OCI-LY1 (cell line): Measurements from ENCODE around the gene OR10P1.

ENCODE experiments used
- H2AFZ ChIP-seq: fragments of 200-600 bp; sonication (generic), shearing (Covaris generic); 2 replicates; pipeline ENCODE4 v1.6.0; 2014; ENCODE audit warnings: antibody characterized with exemption, mild to moderate bottlenecking, low read length
- H3F3A ChIP-seq: fragments of 200-600 bp; sonication (generic), shearing (Covaris generic); 2 replicates; pipeline ENCODE4 v1.6.0; 2014; ENCODE audit warnings: mild to moderate bottlenecking, antibody characterized with exemption, low read length, moderate library complexity; ENCODE audit not compliant: insufficient read depth
- H3K27ac ChIP-seq: fragments of 200-600 bp; sonication (generic); 2 replicates; pipeline ENCODE4 v1.5.1; 2014; ENCODE audit warnings: low read length, mixed run types, mild to moderate bottlenecking, low read depth; ENCODE audit not compliant: poor library complexity, severe bottlenecking
- H3K27me3 ChIP-seq: fragments of 200-600 bp; sonication (generic); 2 replicates; pipeline ENCODE4 v1.6.0; 2014; ENCODE audit warnings: antibody characterized with exemption, mild to moderate bottlenecking, low read length, moderate library complexity; ENCODE audit not compliant: insufficient read depth
- H3K36me3 ChIP-seq: fragments of 200-600 bp; sonication (generic); 2 replicates; pipeline ENCODE4 v1.6.1; 2014; ENCODE audit warnings: mild to moderate bottlenecking, antibody characterized with exemption, low read length, moderate library complexity, mixed read lengths; ENCODE audit not compliant: insufficient read depth
- H3K4me1 ChIP-seq: fragments of 200-600 bp; sonication (generic); 2 replicates; pipeline ENCODE4 v1.5.1; 2014; ENCODE audit warnings: mild to moderate bottlenecking, low read length, moderate library complexity; ENCODE audit not compliant: insufficient read depth, severe bottlenecking
- H3K4me2 ChIP-seq: fragments of 200-600 bp; sonication (generic), shearing (Covaris generic); 2 replicates; pipeline ENCODE4 v1.6.1; 2014; ENCODE audit warnings: low read length
- H3K4me3 ChIP-seq: fragments of 200-600 bp; sonication (generic); 2 replicates; pipeline ENCODE4 v1.5.1; 2014; ENCODE audit warnings: low read length, low read depth, mild to moderate bottlenecking, mixed read lengths; ENCODE audit not compliant: poor library complexity, severe bottlenecking
- H3K79me2 ChIP-seq: fragments of 200-600 bp; shearing (Covaris generic); 2 replicates; pipeline ENCODE4 v1.6.1; 2016; ENCODE audit warnings: mixed run types, low read length, mixed read lengths; ENCODE audit not compliant: insufficient read depth
- H3K9ac ChIP-seq: fragments of 200-600 bp; sonication (generic), shearing (Covaris generic); 2 replicates; pipeline ENCODE4 v1.6.1; 2014; ENCODE audit warnings: mild to moderate bottlenecking, low read length, mixed read lengths
- H3K9me2 ChIP-seq: fragments of 200-600 bp; sonication (generic), shearing (Covaris generic); 2 replicates; pipeline ENCODE4 v1.6.1; 2014; ENCODE audit warnings: low read depth, mild to moderate bottlenecking, low read length, mixed read lengths
- H3K9me3 ChIP-seq: fragments of 200-600 bp; shearing (Covaris generic); 2 replicates; pipeline ENCODE4 v1.6.1; 2014; ENCODE audit warnings: low read length, mixed read lengths
- H4K20me1 ChIP-seq: fragments of 200-600 bp; sonication (generic), shearing (Covaris generic); 2 replicates; pipeline ENCODE4 v1.6.0; 2016; ENCODE audit warnings: mild to moderate bottlenecking, low read length; ENCODE audit not compliant: insufficient read depth
- CTCF ChIP-seq: fragments of 200-600 bp; sonication (generic), shearing (Covaris generic); IDR thresholded peaks from 2 replicates; pipeline ENCODE4 v1.5.1; 2017; ENCODE audit warnings: mild to moderate bottlenecking, antibody characterized with exemption, low read length, moderate library complexity, mixed read lengths
- EZH2 ChIP-seq: fragments of 200-600 bp; sonication (generic), shearing (Covaris generic); IDR thresholded peaks from 2 replicates; pipeline ENCODE4 v1.8.0; 2017; ENCODE audit warnings: borderline replicate concordance, mixed run types, mild to moderate bottlenecking, antibody characterized with exemption, low read length, moderate library complexity, mixed read lengths

The OR10P1 gene

GRCh38 chr12:55642267-55642666, 5.6 kb downstream of the OR10P1 start:
- no peak overlapping the region for H3K27ac ChIP-seq
- H3K36me3 ChIP-seq, result no peaks in the 10 kb centered on the region
- no peaks in the 10 kb centered on the region; the same call in 1 of the 2 replicates for H3K27me3 ChIP-seq
- no peaks in the 10 kb centered on the region for H3F3A ChIP-seq
- H3K9ac ChIP-seq, result no peak overlapping the region
- no peaks in the 10 kb centered on the region for H4K20me1 ChIP-seq
- no peaks in the 10 kb centered on the region for H3K79me2 ChIP-seq
- no peak for TF ChIP-seq EZH2
- no peak for TF ChIP-seq CTCF
- H3K4me2 ChIP-seq, result peak overlapping the region; percentile 18; the same call in 1 of the 2 replicates
- H3K9me3 ChIP-seq, result no peaks in the 10 kb centered on the region
- no peak overlapping the region for H2AFZ ChIP-seq
- H3K9me2 ChIP-seq, result no peaks in the 10 kb centered on the region
- H3K4me1 ChIP-seq, result peaks cover 21% of the 10 kb centered on the region
- H3K4me3 ChIP-seq, result no peak overlapping the region

GRCh38 chr12:55642669-55643068, 6.0 kb downstream of the OR10P1 start:
- Histone ChIP-seq H3K4me2 (peak overlapping the region; percentile 18; the same call in 1 of the 2 replicates), H2AFZ (no peak overlapping the region)

GRCh38 chr12:55644591-55644990, 7.9 kb downstream of the OR10P1 start:
- Histone ChIP-seq H3K9me2 (no peaks in the 10 kb centered on the region), H3K4me2 (no peak overlapping the region), H3K27ac (no peak overlapping the region), H4K20me1 (no peaks in the 10 kb centered on the region), H3K4me1 (peaks cover 21% of the 10 kb centered on the region), H3K4me3 (no peak overlapping the region), H3K79me2 (no peaks in the 10 kb centered on the region), H3K9me3 (no peaks in the 10 kb centered on the region), H3K36me3 (no peaks in the 10 kb centered on the region), H3K27me3 (no peaks in the 10 kb centered on the region), H3K9ac (no peak overlapping the region), H3F3A (no peaks in the 10 kb centered on the region), H2AFZ (no peak overlapping the region)
- no peak for TF ChIP-seq CTCF
- TF ChIP-seq EZH2, result no peak

More at GRCh38 chr12:55642669-55643068, 6.0 kb downstream of the OR10P1 start:
- Histone ChIP-seq H3K4me1 (peaks cover 21% of the 10 kb centered on the region), H4K20me1 (no peaks in the 10 kb centered on the region), H3F3A (no peaks in the 10 kb centered on the region), H3K9me2 (no peaks in the 10 kb centered on the region), H3K9ac (no peak overlapping the region), H3K79me2 (no peaks in the 10 kb centered on the region), H3K27ac (no peak overlapping the region), H3K27me3 (no peaks in the 10 kb centered on the region; the same call in 1 of the 2 replicates), H3K4me3 (no peak overlapping the region), H3K9me3 (no peaks in the 10 kb centered on the region), H3K36me3 (no peaks in the 10 kb centered on the region)
- TF ChIP-seq EZH2, result no peak
- no peak for TF ChIP-seq CTCF
